Loucy (cell line): ENCODE results near the gene VCL.
A peak's percentile ranks its signal among the peaks of the same experiment; 100 is the strongest.

Experiments
- H2AFZ ChIP-seq: fragments of 200-600 bp; sonication (generic); 2 replicates; pipeline ENCODE4 v1.6.0; 2016; ENCODE audit warnings: antibody characterized with exemption, mild to moderate bottlenecking, low read length, moderate library complexity
- H3F3A ChIP-seq: fragments of 200-600 bp; 2 replicates; pipeline ENCODE4 v1.6.0; 2016; ENCODE audit warnings: antibody characterized with exemption, low read depth, mild to moderate bottlenecking
- H3K27me3 ChIP-seq: fragments of 200-600 bp; sonication (generic); 2 replicates; pipeline ENCODE4 v1.6.1; 2014; ENCODE audit warnings: low read length, mild to moderate bottlenecking; ENCODE audit not compliant: insufficient read depth, poor library complexity, severe bottlenecking
- H3K36me3 ChIP-seq: fragments of 200-600 bp; sonication (generic); 2 replicates; pipeline ENCODE4 v1.6.1; 2016; ENCODE audit warnings: low read length; ENCODE audit not compliant: insufficient read depth
- H3K4me1 ChIP-seq: fragments of 200-600 bp; sonication (generic); 2 replicates; pipeline ENCODE4 v1.5.1; 2014; ENCODE audit warnings: low read length, mild to moderate bottlenecking; ENCODE audit not compliant: insufficient read depth, poor library complexity, severe bottlenecking
- H3K4me2 ChIP-seq: fragments of 200-600 bp; sonication (generic); 2 replicates; pipeline ENCODE4 v1.6.0; 2014; ENCODE audit warnings: antibody characterized with exemption, low read length, low read depth, mild to moderate bottlenecking; ENCODE audit not compliant: poor library complexity, severe bottlenecking
- H3K4me3 ChIP-seq: fragments of 200-600 bp; sonication (generic); 2 replicates; pipeline ENCODE4 v1.5.1; 2014; ENCODE audit warnings: low read length, mild to moderate bottlenecking, mixed read lengths; ENCODE audit not compliant: poor library complexity, severe bottlenecking
- H3K79me2 ChIP-seq: fragments of 200-600 bp; sonication (generic); 2 replicates; pipeline ENCODE4 v1.6.1; 2014; ENCODE audit warnings: low read length; ENCODE audit not compliant: insufficient read depth
- H3K9ac ChIP-seq: fragments of 200-600 bp; sonication (generic); 2 replicates; pipeline ENCODE4 v1.6.0; 2014; ENCODE audit warnings: mild to moderate bottlenecking, low read depth, low read length, moderate library complexity; ENCODE audit not compliant: poor library complexity, severe bottlenecking
- H3K9me2 ChIP-seq: fragments of 200-600 bp; sonication (generic); replicated peaks from 2 replicates; pipeline ENCODE4 v1.6.1; 2016; ENCODE audit warnings: low read depth, low read length, mixed read lengths
- H3K9me3 ChIP-seq: fragments of 200-600 bp; sonication (generic); 2 replicates; pipeline ENCODE4 v1.6.1; 2014; ENCODE audit warnings: mild to moderate bottlenecking, antibody characterized with exemption, low read length, low read depth; ENCODE audit not compliant: insufficient read depth
- H4K20me1 ChIP-seq: fragments of 200-600 bp; sonication (generic); 2 replicates; pipeline ENCODE4 v1.6.0; 2014; ENCODE audit warnings: antibody characterized with exemption, low read length, mild to moderate bottlenecking; ENCODE audit not compliant: insufficient read depth, poor library complexity, severe bottlenecking
- EZH2phosphoT487 ChIP-seq: fragments of 200-600 bp; IDR thresholded peaks from 2 replicates; pipeline ENCODE4 v1.6.1; 2018; ENCODE audit warnings: antibody characterized with exemption, mild to moderate bottlenecking, moderate library complexity, borderline replicate concordance
- TF ChIP-seq, protein P1 (sequence below): fragments of 200-600 bp; sonication (generic); conservative IDR thresholded peaks from 2 replicates; pipeline ENCODE4 v1.5.1; 2014; ENCODE audit warnings: mild to moderate bottlenecking, antibody characterized with exemption, low read length

The VCL gene

DNA sequence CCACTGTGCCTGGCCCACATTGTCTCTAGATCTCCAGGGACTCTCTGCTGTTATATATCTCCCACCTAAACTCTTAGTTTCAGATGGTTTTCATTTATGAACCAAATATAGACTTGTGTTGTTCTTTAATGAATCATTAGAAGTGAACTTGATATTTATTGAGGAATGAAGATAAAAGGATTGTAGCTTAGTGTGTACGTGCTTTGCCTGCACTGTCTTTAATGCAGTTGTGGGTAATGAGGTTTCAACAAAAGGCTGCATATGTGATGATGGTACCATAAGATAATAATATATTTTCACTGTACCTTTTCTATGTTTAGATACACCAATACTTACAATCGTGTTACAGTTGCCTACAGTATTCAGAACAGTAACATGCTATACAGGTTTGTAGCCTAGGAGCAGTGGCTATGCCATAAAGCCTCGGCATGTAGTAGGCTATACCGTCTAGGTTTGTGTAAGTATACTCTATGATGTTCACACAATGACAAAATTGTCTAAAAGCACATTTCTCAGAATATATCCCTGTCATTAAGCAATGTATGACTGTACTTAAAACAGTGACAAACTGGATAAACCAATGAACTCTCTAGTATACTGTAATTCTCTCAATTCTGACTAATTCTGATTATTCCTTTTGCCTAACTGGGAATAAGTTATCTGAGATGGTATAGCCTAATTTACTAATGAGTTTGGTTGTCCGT lies 25.2 kb downstream of the VCL start:
- Histone ChIP-seq H3K27me3 (no peaks in the 10 kb centered on the region), H3K36me3 (no peaks in the 10 kb centered on the region), H3K9ac (no peak overlapping the region), H4K20me1 (no peaks in the 10 kb centered on the region), H3K79me2 (peaks cover 39% of the 10 kb centered on the region; the same call in 1 of the 2 replicates), H3K4me2 (peak overlapping the region; percentile 15), H3F3A (0 out of 2 replicates have a peak, but pooled peaks cover 5% of the 10 kb centered on the region), H3K9me2 (no peaks in the 10 kb centered on the region), H3K9me3 (no peaks in the 10 kb centered on the region), H2AFZ (no peak overlapping the region), H3K4me3 (no peak overlapping the region), H3K4me1 (peaks cover 33% of the 10 kb centered on the region)
- no peak for TF ChIP-seq EZH2phosphoT487
- TF ChIP-seq, protein P1, sequence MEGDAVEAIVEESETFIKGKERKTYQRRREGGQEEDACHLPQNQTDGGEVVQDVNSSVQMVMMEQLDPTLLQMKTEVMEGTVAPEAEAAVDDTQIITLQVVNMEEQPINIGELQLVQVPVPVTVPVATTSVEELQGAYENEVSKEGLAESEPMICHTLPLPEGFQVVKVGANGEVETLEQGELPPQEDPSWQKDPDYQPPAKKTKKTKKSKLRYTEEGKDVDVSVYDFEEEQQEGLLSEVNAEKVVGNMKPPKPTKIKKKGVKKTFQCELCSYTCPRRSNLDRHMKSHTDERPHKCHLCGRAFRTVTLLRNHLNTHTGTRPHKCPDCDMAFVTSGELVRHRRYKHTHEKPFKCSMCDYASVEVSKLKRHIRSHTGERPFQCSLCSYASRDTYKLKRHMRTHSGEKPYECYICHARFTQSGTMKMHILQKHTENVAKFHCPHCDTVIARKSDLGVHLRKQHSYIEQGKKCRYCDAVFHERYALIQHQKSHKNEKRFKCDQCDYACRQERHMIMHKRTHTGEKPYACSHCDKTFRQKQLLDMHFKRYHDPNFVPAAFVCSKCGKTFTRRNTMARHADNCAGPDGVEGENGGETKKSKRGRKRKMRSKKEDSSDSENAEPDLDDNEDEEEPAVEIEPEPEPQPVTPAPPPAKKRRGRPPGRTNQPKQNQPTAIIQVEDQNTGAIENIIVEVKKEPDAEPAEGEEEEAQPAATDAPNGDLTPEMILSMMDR = no peak

- TF ChIP-seq, protein P1 = no peak
- TF ChIP-seq EZH2phosphoT487 = no peak
- H3K9me2 ChIP-seq = no peaks in the 10 kb centered on the region
- H3K4me3 ChIP-seq = no peak overlapping the region
- peaks cover 32% of the 10 kb centered on the region; the same call in 1 of the 2 replicates for H3K79me2 ChIP-seq
- 0 out of 2 replicates have a peak, but pooled peaks cover 3% of the 10 kb centered on the region for H3F3A ChIP-seq
- H3K9me3 ChIP-seq = no peaks in the 10 kb centered on the region
- H3K27me3 ChIP-seq = no peaks in the 10 kb centered on the region
- H3K9ac ChIP-seq = no peak overlapping the region
- peaks cover under 1% of the 10 kb centered on the region for H4K20me1 ChIP-seq
- H3K4me2 ChIP-seq = no peak overlapping the region
- H3K4me1 ChIP-seq = peaks cover 42% of the 10 kb centered on the region
- H3K36me3 ChIP-seq = no peaks in the 10 kb centered on the region
- H2AFZ ChIP-seq = no peak overlapping the region
These were observed 26.7 kb downstream of the VCL start for GRCh38 chr10:74024600-74024999.

- Histone ChIP-seq H3K79me2 (peaks cover 36% of the 10 kb centered on the region), H3K36me3 (no peaks in the 10 kb centered on the region), H3K4me2 (no peak overlapping the region), H3K4me3 (no peak overlapping the region), H3K4me1 (peaks cover 51% of the 10 kb centered on the region), H3K27me3 (no peaks in the 10 kb centered on the region), H3K9me3 (no peaks in the 10 kb centered on the region), H3K9me2 (no peaks in the 10 kb centered on the region), H3F3A (0 out of 2 replicates have a peak, but pooled peaks cover 3% of the 10 kb centered on the region), H2AFZ (no peak overlapping the region), H3K9ac (no peak overlapping the region), H4K20me1 (peaks cover 3% of the 10 kb centered on the region)
- TF ChIP-seq EZH2phosphoT487 = no peak
- TF ChIP-seq, protein P1 = no peak
These were observed 27.6 kb downstream of the VCL start for GRCh38 chr10:74025380-74025978.
